Spleen (tissue), 7 donors: Measurements from ENCODE around the gene DEFB114.

Experiments used
- CTCF ChIP-seq, 11 experiments: fragments of 200-600 bp in 7 of 11; fragments of 450-650 bp in 4 of 11; sonication (generic) in 4 of 11; IDR thresholded peaks in 8 of 11; conservative IDR thresholded peaks in 3 of 11; 1 replicate in 7 of 11; 2 replicates in 4 of 11; pipeline versions ENCODE4 v1.4.0 to v1.8.0; 2016 to 2021; ENCODE audit warnings: antibody characterized with exemption in 11 of 11, inconsistent platforms in 4 of 11, mild to moderate bottlenecking in 1 of 11
- POLR2A ChIP-seq, 3 donors: fragments of 450-650 bp; IDR thresholded peaks; one replicate each; pipeline ENCODE4 v1.5.1; 2017; ENCODE audit warnings: antibody characterized with exemption in 3 of 3, mild to moderate bottlenecking in 1 of 3
- POLR2AphosphoS5 ChIP-seq, 3 donors: sonication (generic); formaldehyde crosslinking; IDR thresholded peaks; one replicate each; pipeline ENCODE4 v1.5.1; 2017; ENCODE audit warnings: antibody characterized with exemption in 3 of 3
- donor health status: DM: no; HTN: no; CAD: no; lungs with moderate emphysema.
- donor health status: DM: no; HTN: no; CAD: no.
- donor health status: DM: no; HTN: no; CAD: no.

DNA sequence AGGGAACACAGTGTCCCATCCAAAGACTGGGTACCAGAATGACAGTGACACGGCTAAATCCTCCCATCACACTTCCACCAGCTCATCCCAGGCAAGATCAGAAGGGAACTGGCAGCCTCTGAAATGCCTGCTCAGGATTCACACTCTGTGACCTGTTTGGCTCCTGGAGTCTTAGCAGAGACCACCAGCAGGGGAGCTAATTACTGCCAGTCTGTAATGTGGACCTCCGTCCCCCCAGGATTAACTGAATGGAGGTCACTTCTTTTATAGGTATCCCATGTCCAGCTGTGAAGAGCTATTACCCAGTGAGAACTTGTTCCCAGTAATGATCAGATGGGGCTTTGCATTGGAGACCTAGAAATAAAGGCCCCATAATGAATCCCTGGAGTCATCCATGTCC, 45.2 kb downstream of the DEFB114 start:
- TF ChIP-seq CTCF (IDR thresholded peaks at IDR 0.05 in 8 of 11, conservative IDR thresholded peaks at IDR 0.05 in 3 of 11), result no peak
- no peak for TF ChIP-seq POLR2AphosphoS5 (IDR thresholded peaks at IDR 0.05)
- TF ChIP-seq POLR2A (IDR thresholded peaks at IDR 0.05), result no peak
